CD4-positive, alpha-beta memory T cell (primary cell): ENCODE measurements around the gene SF3B1. TPM values are rescaled to one million over a fixed set of nuclear protein-coding genes. Genes with fewer than 3 reads are reported as not detected.

Experiments used
- CTCF ChIA-PET: fragments of 350-600 bp; sonication (Branson Sonifier 250); formaldehyde crosslinking; loops from one replicate; lab custom pipeline; 2021; ENCODE audit warnings: inconsistent platforms; ENCODE audit not compliant: partially characterized antibody; lab: Charles Lee
- POLR2A ChIA-PET: fragments of 350-600 bp; sonication (Branson Sonifier 250); formaldehyde crosslinking; loops from one replicate; lab custom pipeline; 2021; ENCODE audit not compliant: partially characterized antibody; lab: Charles Lee
- DNase-seq, 5 donors: peaks; one replicate each; pipeline versions ENCODE4 v3.0.0 to v3.0.0-alpha.2; 2020 to 2022; ENCODE audit warnings: mixed read lengths in 1 of 5
- H3K27ac ChIP-seq: one replicate; pipeline ENCODE4 v1.7.0; 2013; ENCODE audit warnings: low read depth, low read length
- H3K27me3 ChIP-seq: 2 replicates; pipeline ENCODE4 v1.7.0; 2013; ENCODE audit warnings: mild to moderate bottlenecking, low read length, moderate library complexity; ENCODE audit not compliant: insufficient read depth
- H3K36me3 ChIP-seq: 2 replicates; pipeline ENCODE4 v1.7.0; 2013; ENCODE audit warnings: mild to moderate bottlenecking, low read length, moderate library complexity; ENCODE audit not compliant: insufficient read depth
- H3K4me1 ChIP-seq: 2 replicates; pipeline ENCODE4 v1.7.0; 2013; ENCODE audit warnings: mild to moderate bottlenecking, low read length, moderate library complexity; ENCODE audit not compliant: insufficient read depth
- H3K4me3 ChIP-seq, 2 donors: one replicate each; pipeline ENCODE4 v1.7.0; 2013; ENCODE audit warnings: low read length in 2 of 2, mild to moderate bottlenecking in 1 of 2
- H3K9me3 ChIP-seq, 2 donors: one replicate each; pipeline ENCODE4 v1.7.0; 2013; ENCODE audit warnings: low read length in 2 of 2, control low read depth in 1 of 2; ENCODE audit not compliant: control insufficient read depth in 1 of 2
- H3K27ac Mint-ChIP-seq, 7 donors: one replicate each; pipeline ENCODE4 v1.8.0; 2020 to 2021; ENCODE audit warnings: mixed read lengths in 7 of 7, mild to moderate bottlenecking in 6 of 7, inconsistent platforms in 3 of 7, moderate library complexity in 3 of 7
- H3K27me3 Mint-ChIP-seq, 2 donors: one replicate each; pipeline ENCODE4 v1.8.0; 2020 to 2021; ENCODE audit warnings: mixed read lengths in 2 of 2
- H3K36me3 Mint-ChIP-seq, 2 donors: one replicate each; pipeline ENCODE4 v1.8.0; 2020 to 2021; ENCODE audit warnings: mixed read lengths in 2 of 2, inconsistent platforms in 1 of 2, mild to moderate bottlenecking in 1 of 2
- H3K4me1 Mint-ChIP-seq, 4 donors: one replicate each; pipeline ENCODE4 v1.8.0; 2020 to 2021; ENCODE audit warnings: mixed read lengths in 4 of 4, mild to moderate bottlenecking in 1 of 4
- H3K4me3 Mint-ChIP-seq, 8 donors: one replicate each; pipeline ENCODE4 v1.8.0; 2020 to 2021; ENCODE audit warnings: mixed read lengths in 8 of 8, mild to moderate bottlenecking in 7 of 8, moderate library complexity in 6 of 8, inconsistent platforms in 3 of 8
- H3K9me3 Mint-ChIP-seq, 8 donors: one replicate each; pipeline ENCODE4 v1.8.0; 2020 to 2021; ENCODE audit warnings: mixed read lengths in 8 of 8, mild to moderate bottlenecking in 5 of 8, inconsistent platforms in 3 of 8, moderate library complexity in 1 of 8
- intact Hi-C: fragments of 100-400 bp; cut with micrococcal nuclease; formaldehyde crosslinking; loops from one replicate; pipeline ENCODE4 v1.15.1; 2023
- polyA plus RNA-seq, 2 donors: library from polyadenylated mRNA; unstranded; fragments of 300-500 nt; fragmentation: Illumina TruSeq; gene quantifications; one replicate each; pipeline ENCODE4 v1.2.3, GENCODE V29; 2021
- total RNA-seq, 2 experiments: library from RNA; stranded (reverse); gene quantifications; one replicate each; pipeline ENCODE4 v1.2.3, GENCODE V29; 2021

Gene SF3B1
- total and polyA plus RNA-seq, 4 experiments from 2014 or later, result 103 to 604 (median 378) TPM

- Mint-ChIP-seq H3K27me3 (no peaks in the 10 kb centered on the region), H3K4me1 (peaks cover 8 to 17% (median 12%) of the 10 kb centered on the region in 4 donors), H3K9me3 (peaks cover 0 to 2% (median 0%) of the 10 kb centered on the region in 8 donors), H3K4me3 (no peak overlapping the region), H3K27ac (peak overlapping the region in 4 of 7 donors; percentile 28 to 72 (median 42)), H3K36me3 (no peaks in the 10 kb centered on the region)
- H3K4me3 ChIP-seq, result no peak overlapping the region
- no peaks in the 10 kb centered on the region for H3K9me3 ChIP-seq
- ChIA-PET POLR2A (no interaction called here), CTCF (interaction anchor here (0.8 to 2.3 kb wide), 5 partner anchors 9 to 256 kb away, joined by 3 to 10 read pairs (median 4); no protein-coding TSS in a partner anchor)
- no peaks in the 10 kb centered on the region for H3K27me3 ChIP-seq
- no peak for DNase-seq
- intact Hi-C loops, result no loop called here
- no peaks in the 10 kb centered on the region for H3K36me3 ChIP-seq
- H3K27ac ChIP-seq, result no peak overlapping the region
- peaks cover 11% of the 10 kb centered on the region for H3K4me1 ChIP-seq
These were observed 65.4 kb downstream of the SF3B1 start for GRCh38 chr2:197369228-197369932.

- H3K9me3 ChIP-seq, result no peaks in the 10 kb centered on the region
- Mint-ChIP-seq H3K36me3 (no peaks in the 10 kb centered on the region), H3K9me3 (no peaks in the 10 kb centered on the region), H3K27ac (no peak overlapping the region), H3K4me3 (peak overlapping the region in 1 of 8 donors; percentile 28), H3K27me3 (no peaks in the 10 kb centered on the region), H3K4me1 (peaks cover 8 to 17% (median 12%) of the 10 kb centered on the region in 4 donors)
- no peak for DNase-seq
- CTCF ChIA-PET, result interaction anchor here (0.8 to 1.5 kb wide), 3 partner anchors 8 to 179 kb away, joined by 3 to 4 read pairs (median 4); no protein-coding TSS in a partner anchor
- peaks cover 11% of the 10 kb centered on the region for H3K4me1 ChIP-seq
- H3K36me3 ChIP-seq, result no peaks in the 10 kb centered on the region
- H3K4me3 ChIP-seq, result no peak overlapping the region
- intact Hi-C loops, result no loop called here
- no peaks in the 10 kb centered on the region for H3K27me3 ChIP-seq
- POLR2A ChIA-PET, result no interaction called here
- H3K27ac ChIP-seq, result no peak overlapping the region
These were observed 66.4 kb downstream of the SF3B1 start for GRCh38 chr2:197368412-197368811.

GRCh38 chr2:197363998-197364397, 70.8 kb downstream of the SF3B1 start:
- Mint-ChIP-seq H3K36me3 (no peaks in the 10 kb centered on the region), H3K9me3 (peaks cover 0 to 2% (median 0%) of the 10 kb centered on the region in 8 donors), H3K27me3 (no peaks in the 10 kb centered on the region), H3K27ac (no peak overlapping the region), H3K4me3 (no peak overlapping the region), H3K4me1 (peaks cover 3 to 11% (median 6%) of the 10 kb centered on the region in 4 donors)
- Histone ChIP-seq H3K4me3 (no peak overlapping the region), H3K4me1 (peaks cover 7% of the 10 kb centered on the region), H3K27me3 (no peaks in the 10 kb centered on the region), H3K27ac (no peak overlapping the region), H3K36me3 (no peaks in the 10 kb centered on the region), H3K9me3 (no peaks in the 10 kb centered on the region)
- DNase-seq, result no peak
- ChIA-PET POLR2A (no interaction called here), CTCF (interaction anchor here (1.0 to 2.0 kb wide), 2 partner anchors 11 to 196 kb away, joined by 3 to 5 read pairs; no protein-coding TSS in a partner anchor)
- intact Hi-C loops, result no loop called here

- no peak overlapping the region for H3K4me3 ChIP-seq
- ChIA-PET CTCF (interaction anchor here (0.5 to 1.8 kb wide), 8 partner anchors 32 to 247 kb away, joined by 3 to 10 read pairs (median 3); no protein-coding TSS in a partner anchor), POLR2A (no interaction called here)
- peaks cover 12% of the 10 kb centered on the region for H3K4me1 ChIP-seq
- no peaks in the 10 kb centered on the region for H3K27me3 ChIP-seq
- intact Hi-C loops, result loop anchor here (1.0 kb wide), 1 partner anchor 247 kb away; no protein-coding TSS in a partner anchor
- H3K36me3 ChIP-seq, result no peaks in the 10 kb centered on the region
- no peaks in the 10 kb centered on the region for H3K9me3 ChIP-seq
- H3K27ac Mint-ChIP-seq, result no peak overlapping the region
- H3K4me1 Mint-ChIP-seq, result peaks cover 12 to 21% (median 16%) of the 10 kb centered on the region in 4 donors
- peaks cover 0 to 2% (median 0%) of the 10 kb centered on the region in 8 donors for H3K9me3 Mint-ChIP-seq
- no peak overlapping the region for H3K27ac ChIP-seq
- no peaks in the 10 kb centered on the region for H3K27me3 Mint-ChIP-seq
- DNase-seq, result no peak
- H3K4me3 Mint-ChIP-seq, result no peak overlapping the region
- H3K36me3 Mint-ChIP-seq, result no peaks in the 10 kb centered on the region
These were observed 74.1 kb downstream of the SF3B1 start for GRCh38 chr2:197360744-197361156.

GRCh38 chr2:197359859-197360258, 75.0 kb downstream of the SF3B1 start:
- no peak for DNase-seq
- Histone ChIP-seq H3K9me3 (no peaks in the 10 kb centered on the region), H3K4me1 (peaks cover 12% of the 10 kb centered on the region), H3K4me3 (no peak overlapping the region), H3K27ac (no peak overlapping the region), H3K27me3 (no peaks in the 10 kb centered on the region), H3K36me3 (no peaks in the 10 kb centered on the region)
- H3K9me3 Mint-ChIP-seq, result peaks cover 0 to 2% (median 0%) of the 10 kb centered on the region in 8 donors
- ChIA-PET POLR2A (interaction anchor here (1.4 kb wide), 1 partner anchor 38 kb away, joined by 4 read pairs; no protein-coding TSS in a partner anchor), CTCF (interaction anchor here (0.7 to 1.8 kb wide), 9 partner anchors 9 to 246 kb away, joined by 3 to 10 read pairs (median 3); no protein-coding TSS in a partner anchor)
- H3K36me3 Mint-ChIP-seq, result no peaks in the 10 kb centered on the region
- no peaks in the 10 kb centered on the region for H3K27me3 Mint-ChIP-seq
- H3K27ac Mint-ChIP-seq, result no peak overlapping the region
- intact Hi-C loops, result loop anchor here (1.0 to 5.0 kb wide), 3 partner anchors 31 to 247 kb away; partner anchors contain the start of gene ANKRD44
- H3K4me1 Mint-ChIP-seq, result peaks cover 12 to 21% (median 16%) of the 10 kb centered on the region in 4 donors
- H3K4me3 Mint-ChIP-seq, result no peak overlapping the region

GRCh38 chr2:197358931-197359330, 75.9 kb downstream of the SF3B1 start:
- Histone ChIP-seq H3K9me3 (no peaks in the 10 kb centered on the region), H3K36me3 (no peaks in the 10 kb centered on the region), H3K4me1 (peaks cover 12% of the 10 kb centered on the region), H3K4me3 (no peak overlapping the region), H3K27me3 (no peaks in the 10 kb centered on the region), H3K27ac (no peak overlapping the region)
- no peak for DNase-seq
- Mint-ChIP-seq H3K9me3 (peaks cover 0 to 2% (median 0%) of the 10 kb centered on the region in 8 donors), H3K36me3 (no peaks in the 10 kb centered on the region), H3K4me1 (peaks cover 12 to 21% (median 16%) of the 10 kb centered on the region in 4 donors), H3K27ac (peak overlapping the region in 3 of 7 donors; percentile 6 to 74 (median 19)), H3K4me3 (no peak overlapping the region), H3K27me3 (no peaks in the 10 kb centered on the region)
- ChIA-PET CTCF (interaction anchor here (0.8 to 4.0 kb wide), 12 partner anchors 10 to 246 kb away, joined by 3 to 21 read pairs (median 4); no protein-coding TSS in a partner anchor), POLR2A (interaction anchor here (1.4 kb wide), 1 partner anchor 37 kb away, joined by 4 read pairs; no protein-coding TSS in a partner anchor)
- intact Hi-C loops, result loop anchor here (2.0 to 5.0 kb wide), 2 partner anchors 30 to 47 kb away; partner anchors contain the start of gene ANKRD44
